Measurements from ENCODE around the gene MTFMT.

The MTFMT gene

GRCh38 chr15:65059931-65060596 is 30.6 kb upstream of the MTFMT start:
- DNase-seq: no peak

GRCh38 chr15:65059369-65059750 is 29.9 kb upstream of the MTFMT start:
- no peak for DNase-seq

GRCh38 chr15:65058394-65059368 is 29.2 kb upstream of the MTFMT start:
- DNase-seq: no peak

- DNase-seq: peak; percentile 86
These were observed 28.1 kb upstream of the MTFMT start for GRCh38 chr15:65057549-65057940.

GRCh38 chr15:65056868-65057548 is 27.6 kb upstream of the MTFMT start:
- DNase-seq: peak; percentile 93

- DNase-seq: no peak
These were observed 26.7 kb upstream of the MTFMT start for GRCh38 chr15:65056106-65056505.

- peak; percentile 50 for DNase-seq
These were observed 25.9 kb upstream of the MTFMT start for GRCh38 chr15:65055201-65055870.

GRCh38 chr15:65054333-65055200 is 25.1 kb upstream of the MTFMT start:
- peak; percentile 64 for DNase-seq

- DNase-seq: no peak
These were observed 23.5 kb upstream of the MTFMT start for GRCh38 chr15:65052956-65053355.

- no peak for DNase-seq
These were observed 21.8 kb upstream of the MTFMT start for GRCh38 chr15:65051266-65051665.

- DNase-seq: no peak
These were observed 20.8 kb upstream of the MTFMT start for GRCh38 chr15:65050270-65050669.

- peak; percentile 96 for DNase-seq
These were observed 20.0 kb upstream of the MTFMT start for GRCh38 chr15:65049418-65049840.

- no peak for DNase-seq
These were observed 18.8 kb upstream of the MTFMT start for GRCh38 chr15:65048241-65048640.

- no peak for DNase-seq
These were observed 15.5 kb upstream of the MTFMT start, which contains the start of gene SLC51B for GRCh38 chr15:65044724-65045481. TSS of gene SLC51B (plus strand) at chr15:65045387. CDS start at chr15:65050005, 4,618 bp downstream.

- peak; percentile 59 for DNase-seq
These were observed 14.8 kb upstream of the MTFMT start for GRCh38 chr15:65044218-65044617.

- DNase-seq: no peak
These were observed 13.4 kb upstream of the MTFMT start for GRCh38 chr15:65042776-65043327.

- DNase-seq: no peak
These were observed 12.3 kb upstream of the MTFMT start for GRCh38 chr15:65041787-65042186.

- no peak for DNase-seq
These were observed 11.0 kb upstream of the MTFMT start for GRCh38 chr15:65040461-65040860.

GRCh38 chr15:65038836-65039235 is 9.4 kb upstream of the MTFMT start:
- DNase-seq: no peak

GRCh38 chr15:65038428-65038827 is 9.0 kb upstream of the MTFMT start:
- no peak for DNase-seq

GRCh38 chr15:65037309-65037708 is 7.9 kb upstream of the MTFMT start:
- DNase-seq: no peak

All from NCI-H226 (cell line).